Loucy (cell line): ENCODE results near the gene PLXNA4.

Experiments used
- CTCF ChIP-seq: fragments of 200-600 bp; sonication (generic); conservative IDR thresholded peaks from 2 replicates; pipeline ENCODE4 v1.5.1; 2014; ENCODE audit warnings: mild to moderate bottlenecking, antibody characterized with exemption, low read length
- EZH2phosphoT487 ChIP-seq: fragments of 200-600 bp; IDR thresholded peaks from 2 replicates; pipeline ENCODE4 v1.6.1; 2018; ENCODE audit warnings: antibody characterized with exemption, mild to moderate bottlenecking, moderate library complexity, borderline replicate concordance

GRCh38 chr7:132114411-132114810 is 461.9 kb downstream of the PLXNA4 start:
- TF ChIP-seq EZH2phosphoT487: no peak
- no peak for TF ChIP-seq CTCF
